Measurements from ENCODE around the gene CDK1. TPM values are rescaled to one million over a fixed set of nuclear protein-coding genes. Genes with fewer than 3 reads are reported as not detected.

The CDK1 gene
- total and polyA plus RNA-seq, 8 donors: 0.19 to 1.7 (median 0.67) TPM

- ATAC-seq (no peak), FAIRE-seq (no peak), DNase-seq (no peak)
- Histone ChIP-seq H3K36me3 (no peaks in the 10 kb centered on the region), H3K27me3 (peaks cover 0 to 3% (median 0%) of the 10 kb centered on the region in 4 donors), H3K4me1 (peaks cover 0 to 5% (median 0%) of the 10 kb centered on the region in 3 donors), H3K27ac (no peak overlapping the region), H3K9me3 (no peaks in the 10 kb centered on the region), H3K4me3 (no peak overlapping the region)
- no peak for TF ChIP-seq CTCF (IDR thresholded peaks at IDR 0.05)
- intact Hi-C loops (cut with DNase I): no loop called here
These were observed 3.4 kb downstream of the CDK1 start for GRCh38 chr10:60781661-60782060.

- H3K27ac ChIP-seq: no peak overlapping the region
- DNase-seq (no peak), ATAC-seq (no peak), FAIRE-seq (no peak)
- 94 to 98% methylated on average over 3 of the region's 3 CpGs for WGBS, 2 donors
- no peaks in the 10 kb centered on the region for H3K4me1 ChIP-seq
- H3K9me3 ChIP-seq: no peaks in the 10 kb centered on the region
- no peak for TF ChIP-seq CTCF (IDR thresholded peaks at IDR 0.05)
- no peaks in the 10 kb centered on the region for H3K27me3 ChIP-seq
- intact Hi-C loops (cut with DNase I): no loop called here
- H3K36me3 ChIP-seq: no peaks in the 10 kb centered on the region
- H3K4me3 ChIP-seq: no peak overlapping the region
These were observed 6.4 kb downstream of the CDK1 start for GRCh38 chr10:60784641-60785040.

- ATAC-seq (no peak), FAIRE-seq (no peak), DNase-seq (no peak)
- Histone ChIP-seq H3K9me3 (no peaks in the 10 kb centered on the region), H3K27ac (no peak overlapping the region), H3K4me3 (no peak overlapping the region), H3K4me1 (no peaks in the 10 kb centered on the region), H3K36me3 (no peaks in the 10 kb centered on the region), H3K27me3 (no peaks in the 10 kb centered on the region)
- intact Hi-C loops (cut with DNase I): no loop called here
- no peak for TF ChIP-seq CTCF (IDR thresholded peaks at IDR 0.05)
These were observed 10.3 kb downstream of the CDK1 start for GRCh38 chr10:60788544-60788943.

GRCh38 chr10:60789340-60789739, 11.1 kb downstream of the CDK1 start:
- DNase-seq (no peak), FAIRE-seq (no peak), ATAC-seq (no peak)
- Histone ChIP-seq H3K9me3 (no peaks in the 10 kb centered on the region), H3K4me3 (no peak overlapping the region), H3K27ac (no peak overlapping the region), H3K27me3 (no peaks in the 10 kb centered on the region), H3K36me3 (no peaks in the 10 kb centered on the region), H3K4me1 (no peaks in the 10 kb centered on the region)
- intact Hi-C loops (cut with DNase I): no loop called here
- 70 to 89% methylated on average over 4 of the region's 4 CpGs for WGBS, 2 donors
- TF ChIP-seq CTCF (IDR thresholded peaks at IDR 0.05): no peak

- 96 to 100% methylated on average over 4 of the region's 4 CpGs for WGBS, 2 donors
- TF ChIP-seq CTCF (IDR thresholded peaks at IDR 0.05): no peak
- Histone ChIP-seq H3K27ac (no peak overlapping the region), H3K4me1 (no peaks in the 10 kb centered on the region), H3K36me3 (no peaks in the 10 kb centered on the region), H3K9me3 (no peaks in the 10 kb centered on the region), H3K4me3 (no peak overlapping the region), H3K27me3 (no peaks in the 10 kb centered on the region)
- intact Hi-C loops (cut with DNase I): no loop called here
- no peak for FAIRE-seq
- no peak for DNase-seq
- ATAC-seq: no peak
These were observed 16.7 kb downstream of the CDK1 start for GRCh38 chr10:60794953-60795352.

Measured in pancreas (tissue), 10 donors.